Ovary (tissue), 9 donors: ENCODE results near the gene HMG20B. TPM values are rescaled to one million over a fixed set of nuclear protein-coding genes. Genes with fewer than 3 reads are reported as not detected.

Experiments used
- DNase-seq, 5 donors: peaks; one replicate each; pipeline ENCODE4 v3.0.0-alpha.2; 2019 to 2020
- H3K27ac ChIP-seq, 2 donors: fragments of 200-600 bp; one replicate each; pipeline versions ENCODE4 v1.5.1 to v1.8.0; 2019 to 2022
- H3K27me3 ChIP-seq: fragments of 200-600 bp; one replicate; pipeline ENCODE4 v1.8.0; 2022
- H3K36me3 ChIP-seq: fragments of 200-600 bp; sonication (generic); one replicate; pipeline ENCODE4 v1.5.1; 2019
- H3K4me1 ChIP-seq: one replicate; pipeline ENCODE4 v1.8.1; 2013; ENCODE audit warnings: mild to moderate bottlenecking, moderate library complexity; ENCODE audit not compliant: insufficient read depth
- H3K4me3 ChIP-seq: fragments of 200-600 bp; sonication (generic); one replicate; pipeline ENCODE4 v1.5.1; 2017
- H3K9me3 ChIP-seq, 2 donors: fragments of 200-600 bp in 1 of 2; sonication (generic) in 1 of 2; one replicate each; pipeline versions ENCODE4 v1.5.1 to v1.8.1; 2013 to 2019; ENCODE audit warnings: mild to moderate bottlenecking in 1 of 2, moderate library complexity in 1 of 2
- CTCF ChIP-seq, 3 donors: fragments of 450-650 bp in 2 of 3; fragments of 200-600 bp in 1 of 3; IDR thresholded peaks; one replicate each; pipeline versions ENCODE4 v1.5.1 to v1.8.0; 2016 to 2022; ENCODE audit warnings: antibody characterized with exemption in 3 of 3, mild to moderate bottlenecking in 1 of 3
- EP300 ChIP-seq: sonication (generic); formaldehyde crosslinking; IDR thresholded peaks from one replicate; pipeline ENCODE4 v1.6.1; 2017; ENCODE audit warnings: antibody characterized with exemption
- POLR2A ChIP-seq: fragments of 450-650 bp; IDR thresholded peaks from one replicate; pipeline ENCODE4 v1.6.1; 2017; ENCODE audit warnings: antibody characterized with exemption, mild to moderate bottlenecking, moderate library complexity
- WGBS, 3 donors: extraction: QIAGEN DNeasy Blood & Tissue Kit in 1 of 3; methylation state at CpG; one replicate each; pipeline versions ENCODE4 v1.1.5 to v1.1.7; 2013 to 2017; 5-methylcytosine and 5-hydroxymethylcytosine counted together
- intact Hi-C, 4 donors: fragments of 100-400 bp; cut with DNase I; formaldehyde crosslinking; loops; one replicate each; pipeline versions ENCODE4 v1.11.0 to v1.15.1; 2022 to 2023
- polyA plus RNA-seq, 2 donors: library from polyadenylated mRNA; stranded (reverse); fragments of 200-250 nt in 1 of 2; fragments of 350-450 nt in 1 of 2; fragmentation: Illumina TruSeq in 1 of 2; extraction: RNeasy Lipid Tissue Mini Kit (QIAGEN cat#74804) in 1 of 2; gene quantifications; one replicate each; pipeline ENCODE4 v1.2.3, GENCODE V29; 2013 to 2014
- small RNA-seq: library from RNA; depleted of rRNA; stranded (forward); fragments of <200 nt; gene quantifications from one replicate; pipeline ENCODE3, GENCODE V24; 2016
- total RNA-seq, 7 donors: library from RNA; depleted of rRNA in 2 of 7; stranded (reverse); fragments of >200 nt in 2 of 7; fragmentation: NEBNext Ultra II Directional in 3 of 7; extraction: Animal tissue kit (Norgen Biotek cat#: 25700) in 3 of 7; gene quantifications; one replicate each; pipeline versions ENCODE4 v1.1.0 to v1.2.4, GENCODE V29; 2016 to 2023
- donor health status: DM: no; HTN: no; CAD: no; lungs with moderate emphysema.
- donor health status: DM: no; HTN: no; CAD: no.
- donor health status: Bipolar disorder and iron deficiency.
- donor health status: DM: yes; HTN: yes; CAD: no.
- donor health status: DM: no; HTN: no; CAD: no.
- donor health status: DM: yes; HTN: yes; CAD: no.

Gene HMG20B
- total and polyA plus RNA-seq, 9 donors = 33.2 to 109 (median 60.3) TPM

- 46 to 58% (median 52%) methylated on average over 7 of the region's 7 CpGs for WGBS, 3 donors
These were observed 54.6 kb downstream of the HMG20B start for GRCh38 chr19:3627351-3627723.

More at GRCh38 chr19:3627351-3627723, 54.6 kb downstream of the HMG20B start:
- no peak for TF ChIP-seq EP300
- TF ChIP-seq POLR2A = no peak
- TF ChIP-seq CTCF (IDR thresholded peaks at IDR 0.05) = no peak
- H3K4me1 ChIP-seq = peaks cover 15% of the 10 kb centered on the region
- H3K9me3 ChIP-seq = no peaks in the 10 kb centered on the region
- no peak overlapping the region for H3K4me3 ChIP-seq
- no peaks in the 10 kb centered on the region for H3K27me3 ChIP-seq
- no peaks in the 10 kb centered on the region for H3K36me3 ChIP-seq
- no peak for DNase-seq
- peak overlapping the region in 1 of 2 donors; percentile 96 for H3K27ac ChIP-seq
- intact Hi-C loops = no loop called here

Small RNA genes within 50 kb of the gene (small RNA-seq; reads per million reads assigned to genes)
- gene AC005786.1 = not detected

Other genes starting within 250 kb of the HMG20B start
- gene NFIC, start 206.4 kb upstream of the HMG20B start, total RNA-seq = 100 to 1,000 TPM in 5 of 7 donors, 10 to 100 TPM in 2; 62.0 to 345 (median 283) TPM
- gene NFIC, start 206.4 kb upstream of the HMG20B start, polyA plus RNA-seq = 10 to 100 TPM; 31.9 to 71.1 TPM
- gene SMIM24, start 92.4 kb upstream of the HMG20B start, total RNA-seq = 1 to 10 TPM in 2 of 7 donors, under 1 TPM in 2, not detected in 3; 0.30 to 2.6 (median 1.5) TPM
- 1 to 10 TPM in 1 of 2 donors, under 1 TPM in 1; 0.10 to 1.2 TPM for gene SMIM24, start 92.4 kb upstream of the HMG20B start, polyA plus RNA-seq
- gene SMIM44, start 89.5 kb upstream of the HMG20B start, total RNA-seq = under 1 TPM in 1 of 7 donors, not detected in 6; 0.92 TPM
- gene SMIM44, start 89.5 kb upstream of the HMG20B start, polyA plus RNA-seq = not detected
- gene DOHH, start 72.3 kb upstream of the HMG20B start, total RNA-seq = 10 to 100 TPM in 3 of 7 donors, 1 to 10 TPM in 4; 7.1 to 14.5 (median 8.0) TPM
- 1 to 10 TPM in 1 of 2 donors, not detected in 1; 9.1 TPM for gene DOHH, start 72.3 kb upstream of the HMG20B start, polyA plus RNA-seq
- 10 to 100 TPM; 20.6 to 54.9 (median 49.3) TPM for gene FZR1, start 66.6 kb upstream of the HMG20B start, total RNA-seq
- gene FZR1, start 66.6 kb upstream of the HMG20B start, polyA plus RNA-seq = 10 to 100 TPM in 1 of 2 donors, 1 to 10 TPM in 1; 3.9 to 33.5 TPM
- 1 to 10 TPM in 6 of 7 donors, not detected in 1; 1.2 to 5.6 (median 3.8) TPM for gene TEKTIP1, start 33.8 kb upstream of the HMG20B start, total RNA-seq
- under 1 TPM in 1 of 2 donors, not detected in 1; 0.54 TPM for gene TEKTIP1, start 33.8 kb upstream of the HMG20B start, polyA plus RNA-seq
- 100 to 1,000 TPM in 1 of 7 donors, 10 to 100 TPM in 6; 19.2 to 104 (median 36.9) TPM for gene MFSD12, start 15.4 kb upstream of the HMG20B start, total RNA-seq
- gene MFSD12, start 15.4 kb upstream of the HMG20B start, polyA plus RNA-seq = 10 to 100 TPM; 17.4 to 21.1 TPM
- under 1 TPM; 0.11 to 0.66 (median 0.35) TPM for gene GIPC3, start 12.5 kb downstream of the HMG20B start, total RNA-seq
- 1 to 10 TPM in 1 of 2 donors, under 1 TPM in 1; 0.52 to 3.3 TPM for gene GIPC3, start 12.5 kb downstream of the HMG20B start, polyA plus RNA-seq
- gene TBXA2R, start 33.9 kb downstream of the HMG20B start, total RNA-seq = 1 to 10 TPM; 1.1 to 3.7 (median 1.8) TPM
- 1 to 10 TPM; 1.3 to 1.5 TPM for gene TBXA2R, start 33.9 kb downstream of the HMG20B start, polyA plus RNA-seq
- 10 to 100 TPM; 19.2 to 39.1 (median 34.3) TPM for gene CACTIN, start 53.8 kb downstream of the HMG20B start, total RNA-seq
- gene CACTIN, start 53.8 kb downstream of the HMG20B start, polyA plus RNA-seq = 10 to 100 TPM in 1 of 2 donors, 1 to 10 TPM in 1; 2.7 to 28.8 TPM
- gene PIP5K1C, start 127.5 kb downstream of the HMG20B start, total RNA-seq = 10 to 100 TPM; 11.3 to 41.7 (median 32.9) TPM
- gene PIP5K1C, start 127.5 kb downstream of the HMG20B start, polyA plus RNA-seq = 10 to 100 TPM in 1 of 2 donors, 1 to 10 TPM in 1; 6.0 to 23.3 TPM
- 10 to 100 TPM in 1 of 7 donors, 1 to 10 TPM in 3, under 1 TPM in 2, not detected in 1; 0.18 to 24.4 (median 3.0) TPM for gene TJP3, start 135.4 kb downstream of the HMG20B start, total RNA-seq
- under 1 TPM in 1 of 2 donors, not detected in 1; 0.46 TPM for gene TJP3, start 135.4 kb downstream of the HMG20B start, polyA plus RNA-seq
- gene APBA3, start 188.7 kb downstream of the HMG20B start, total RNA-seq = 10 to 100 TPM; 18.1 to 25.4 (median 21.5) TPM
- 10 to 100 TPM in 1 of 2 donors, under 1 TPM in 1; 0.88 to 19.9 TPM for gene APBA3, start 188.7 kb downstream of the HMG20B start, polyA plus RNA-seq
- 100 to 1,000 TPM in 2 of 7 donors, 10 to 100 TPM in 5; 42.4 to 113 (median 64.4) TPM for gene MRPL54, start 189.7 kb downstream of the HMG20B start, total RNA-seq
- 10 to 100 TPM; 14.5 to 80.8 TPM for gene MRPL54, start 189.7 kb downstream of the HMG20B start, polyA plus RNA-seq
- under 1 TPM in 1 of 7 donors, not detected in 6; 0.13 TPM for gene RAX2, start 199.3 kb downstream of the HMG20B start, total RNA-seq
- under 1 TPM in 1 of 2 donors, not detected in 1; 0.13 TPM for gene RAX2, start 199.3 kb downstream of the HMG20B start, polyA plus RNA-seq
- 1 to 10 TPM in 3 of 7 donors, under 1 TPM in 4; 0.40 to 1.4 (median 0.98) TPM for gene MATK, start 213.4 kb downstream of the HMG20B start, total RNA-seq
- under 1 TPM; 0.25 to 0.44 TPM for gene MATK, start 213.4 kb downstream of the HMG20B start, polyA plus RNA-seq